ENCODE results near the gene GRM1. TPM values are rescaled to one million over a fixed set of nuclear protein-coding genes. Genes with fewer than 3 reads are reported as not detected.

The GRM1 gene
- total and polyA plus RNA-seq, 9 of the 15 experiments (the other 6 are each of a cell fraction or from before 2014, with no cell fraction given): not detected

DNA sequence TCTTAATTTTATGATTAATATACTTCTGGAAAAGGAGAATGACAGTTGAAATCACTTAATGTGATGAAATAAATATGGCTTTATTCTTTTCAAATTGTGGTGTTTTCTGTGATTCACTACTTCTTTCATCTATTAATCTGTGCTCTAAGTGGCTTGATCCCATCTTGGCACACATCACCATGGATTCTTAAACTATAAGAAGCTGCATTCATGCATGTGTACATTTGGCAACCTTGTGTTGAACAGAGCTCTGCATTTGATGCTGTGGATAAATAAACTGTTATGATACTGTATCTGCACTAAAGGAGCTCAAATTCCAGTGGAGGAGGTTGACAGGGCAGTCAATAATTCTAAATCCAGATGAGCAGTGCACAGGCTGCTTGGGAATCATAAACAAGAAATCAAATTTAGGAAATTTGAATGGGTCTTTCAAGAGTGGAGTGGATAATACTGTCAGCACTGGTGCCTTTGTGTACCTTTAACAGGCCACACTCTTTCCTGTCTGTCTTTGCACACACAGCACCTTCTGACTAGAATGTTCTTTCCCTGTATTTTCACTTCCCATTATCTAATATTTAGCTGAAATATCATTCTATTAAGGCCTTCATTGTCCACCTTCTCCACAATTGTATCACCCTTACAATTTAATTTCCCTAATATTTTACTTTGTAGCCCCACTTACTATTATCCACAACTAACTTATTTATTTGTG is 252.9 kb downstream of the GRM1 start:
- H3K27me3 ChIP-seq (ENCODE audit: control insufficient read depth in 2 of 2, insufficient read depth in 2 of 2, low read length in 2 of 2): no peaks in the 10 kb centered on the region
- no TSS peak for BruUV-seq (replicated peaks)
- no peak overlapping the region for H3K9ac ChIP-seq (ENCODE audit: insufficient read depth in 1 of 2, low read depth in 2 of 2, low read length in 2 of 2)
- ChIA-PET CTCF (ENCODE audit: low intra/inter-chr PET ratio) (interaction anchor here (0.6 kb wide), 1 partner anchor 291 kb away, joined by 3 read pairs; no protein-coding TSS in a partner anchor), POLR2A (no interaction called here)
- H4K20me1 ChIP-seq (replicated peaks; ENCODE audit: control insufficient read depth, insufficient read depth, low read length): no peaks in the 10 kb centered on the region
- H3K4me2 ChIP-seq (ENCODE audit: insufficient read depth, low read length): no peak overlapping the region
- intact Hi-C loops (cut with micrococcal nuclease) (no loop called here), in situ Hi-C loops (cut with MboI) (no loop called here)
- H3K4me3 ChIP-seq: no peak overlapping the region
- no peaks in the 10 kb centered on the region for H3K9me1 ChIP-seq (ENCODE audit: control insufficient read depth, insufficient read depth, low read length)
- ATAC-seq: no peak
- no peaks in the 10 kb centered on the region; the same call in 1 of the 2 replicates for H3K9me3 ChIP-seq (replicated peaks; ENCODE audit: control insufficient read depth, insufficient read depth, low read depth, low read length)
- no peaks in the 10 kb centered on the region for H3K79me2 ChIP-seq (ENCODE audit: control insufficient read depth, insufficient read depth, low read length)
- H2AFZ ChIP-seq (ENCODE audit: low read depth, low read length): no peak overlapping the region
- FAIRE-seq: no peak
- H3K36me3 ChIP-seq (ENCODE audit: control insufficient read depth, insufficient read depth, low read length): no peaks in the 10 kb centered on the region
- no peaks in the 10 kb centered on the region for H3K4me1 ChIP-seq (replicated peaks in 1 of 2; ENCODE audit: control insufficient read depth in 2 of 2, insufficient read depth in 2 of 2, low read length in 2 of 2)
- DNase-seq (ENCODE audit: extremely low read depth in 1 of 4, low spot score in 3 of 4): no peak
- no peak overlapping the region for H3K27ac ChIP-seq (ENCODE audit: extremely low read depth, low read depth, low read length)
- TF ChIP-seq, protein P1, sequence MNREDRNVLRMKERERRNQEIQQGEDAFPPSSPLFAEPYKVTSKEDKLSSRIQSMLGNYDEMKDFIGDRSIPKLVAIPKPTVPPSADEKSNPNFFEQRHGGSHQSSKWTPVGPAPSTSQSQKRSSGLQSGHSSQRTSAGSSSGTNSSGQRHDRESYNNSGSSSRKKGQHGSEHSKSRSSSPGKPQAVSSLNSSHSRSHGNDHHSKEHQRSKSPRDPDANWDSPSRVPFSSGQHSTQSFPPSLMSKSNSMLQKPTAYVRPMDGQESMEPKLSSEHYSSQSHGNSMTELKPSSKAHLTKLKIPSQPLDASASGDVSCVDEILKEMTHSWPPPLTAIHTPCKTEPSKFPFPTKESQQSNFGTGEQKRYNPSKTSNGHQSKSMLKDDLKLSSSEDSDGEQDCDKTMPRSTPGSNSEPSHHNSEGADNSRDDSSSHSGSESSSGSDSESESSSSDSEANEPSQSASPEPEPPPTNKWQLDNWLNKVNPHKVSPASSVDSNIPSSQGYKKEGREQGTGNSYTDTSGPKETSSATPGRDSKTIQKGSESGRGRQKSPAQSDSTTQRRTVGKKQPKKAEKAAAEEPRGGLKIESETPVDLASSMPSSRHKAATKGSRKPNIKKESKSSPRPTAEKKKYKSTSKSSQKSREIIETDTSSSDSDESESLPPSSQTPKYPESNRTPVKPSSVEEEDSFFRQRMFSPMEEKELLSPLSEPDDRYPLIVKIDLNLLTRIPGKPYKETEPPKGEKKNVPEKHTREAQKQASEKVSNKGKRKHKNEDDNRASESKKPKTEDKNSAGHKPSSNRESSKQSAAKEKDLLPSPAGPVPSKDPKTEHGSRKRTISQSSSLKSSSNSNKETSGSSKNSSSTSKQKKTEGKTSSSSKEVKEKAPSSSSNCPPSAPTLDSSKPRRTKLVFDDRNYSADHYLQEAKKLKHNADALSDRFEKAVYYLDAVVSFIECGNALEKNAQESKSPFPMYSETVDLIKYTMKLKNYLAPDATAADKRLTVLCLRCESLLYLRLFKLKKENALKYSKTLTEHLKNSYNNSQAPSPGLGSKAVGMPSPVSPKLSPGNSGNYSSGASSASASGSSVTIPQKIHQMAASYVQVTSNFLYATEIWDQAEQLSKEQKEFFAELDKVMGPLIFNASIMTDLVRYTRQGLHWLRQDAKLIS (CRISPR knock-in tag; IDR thresholded peaks at IDR 0.05): no peak
- no peak for TF ChIP-seq BCOR (IDR thresholded peaks at IDR 0.05)
- no peak for TF ChIP-seq TAF1 (IDR thresholded peaks at IDR 0.05; ENCODE audit: control insufficient read depth, extremely low read depth, insufficient read depth, low read length, severe bottlenecking)
- TF ChIP-seq, protein P2, sequence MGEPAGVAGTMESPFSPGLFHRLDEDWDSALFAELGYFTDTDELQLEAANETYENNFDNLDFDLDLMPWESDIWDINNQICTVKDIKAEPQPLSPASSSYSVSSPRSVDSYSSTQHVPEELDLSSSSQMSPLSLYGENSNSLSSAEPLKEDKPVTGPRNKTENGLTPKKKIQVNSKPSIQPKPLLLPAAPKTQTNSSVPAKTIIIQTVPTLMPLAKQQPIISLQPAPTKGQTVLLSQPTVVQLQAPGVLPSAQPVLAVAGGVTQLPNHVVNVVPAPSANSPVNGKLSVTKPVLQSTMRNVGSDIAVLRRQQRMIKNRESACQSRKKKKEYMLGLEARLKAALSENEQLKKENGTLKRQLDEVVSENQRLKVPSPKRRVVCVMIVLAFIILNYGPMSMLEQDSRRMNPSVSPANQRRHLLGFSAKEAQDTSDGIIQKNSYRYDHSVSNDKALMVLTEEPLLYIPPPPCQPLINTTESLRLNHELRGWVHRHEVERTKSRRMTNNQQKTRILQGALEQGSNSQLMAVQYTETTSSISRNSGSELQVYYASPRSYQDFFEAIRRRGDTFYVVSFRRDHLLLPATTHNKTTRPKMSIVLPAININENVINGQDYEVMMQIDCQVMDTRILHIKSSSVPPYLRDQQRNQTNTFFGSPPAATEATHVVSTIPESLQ (CRISPR knock-in tag; IDR thresholded peaks at IDR 0.05): no peak
- no peak for TF ChIP-seq MTA1 (IDR thresholded peaks at IDR 0.05; ENCODE audit: borderline replicate concordance)
- no peak for TF ChIP-seq ZKSCAN1 (IDR thresholded peaks at IDR 0.05; ENCODE audit: low read depth, low read length)
- TF ChIP-seq, protein P3, sequence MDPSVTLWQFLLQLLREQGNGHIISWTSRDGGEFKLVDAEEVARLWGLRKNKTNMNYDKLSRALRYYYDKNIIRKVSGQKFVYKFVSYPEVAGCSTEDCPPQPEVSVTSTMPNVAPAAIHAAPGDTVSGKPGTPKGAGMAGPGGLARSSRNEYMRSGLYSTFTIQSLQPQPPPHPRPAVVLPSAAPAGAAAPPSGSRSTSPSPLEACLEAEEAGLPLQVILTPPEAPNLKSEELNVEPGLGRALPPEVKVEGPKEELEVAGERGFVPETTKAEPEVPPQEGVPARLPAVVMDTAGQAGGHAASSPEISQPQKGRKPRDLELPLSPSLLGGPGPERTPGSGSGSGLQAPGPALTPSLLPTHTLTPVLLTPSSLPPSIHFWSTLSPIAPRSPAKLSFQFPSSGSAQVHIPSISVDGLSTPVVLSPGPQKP (CRISPR knock-in tag; IDR thresholded peaks at IDR 0.05): no peak
- TF ChIP-seq ZC3H4 (CRISPR knock-in tag; IDR thresholded peaks at IDR 0.05; ENCODE audit: borderline replicate concordance): no peak
- TF ChIP-seq ZNF217 (CRISPR knock-in tag; IDR thresholded peaks at IDR 0.05): no peak
- no peak for TF ChIP-seq KAT7 (CRISPR knock-in tag; IDR thresholded peaks at IDR 0.05; ENCODE audit: borderline replicate concordance)
- TF ChIP-seq KLF1 (tag; IDR thresholded peaks at IDR 0.05): no peak
- no peak for TF ChIP-seq HNRNPUL1 (IDR thresholded peaks at IDR 0.05; ENCODE audit: low read length)
- TF ChIP-seq TFAM (CRISPR knock-in tag; conservative IDR thresholded peaks at IDR 0.05): no peak
- TF ChIP-seq NUFIP1 (IDR thresholded peaks at IDR 0.05; ENCODE audit: partially characterized antibody): no peak
